Lower leg skin (tissue), 4 donors: Measurements from ENCODE around the gene TCF7L1. TPM values are rescaled to one million over a fixed set of nuclear protein-coding genes. Genes with fewer than 3 reads are reported as not detected.

Experiments used
- DNase-seq, 2 donors: peaks; one replicate each; pipeline ENCODE4 v3.0.0-alpha.2; 2019; ENCODE audit warnings: low spot score in 2 of 2
- H3K4me3 ChIP-seq: fragments of 200-600 bp; sonication (generic); 2 replicates; pipeline ENCODE4 v1.5.1; 2017; ENCODE audit warnings: mild to moderate bottlenecking, low read depth; ENCODE audit not compliant: poor library complexity, severe bottlenecking
- CTCF ChIP-seq, 3 donors: fragments of 450-650 bp; IDR thresholded peaks; one replicate each; pipeline ENCODE4 v1.5.1; 2016; ENCODE audit warnings: antibody characterized with exemption in 3 of 3, mild to moderate bottlenecking in 3 of 3, moderate library complexity in 2 of 3
- POLR2A ChIP-seq, 2 donors: fragments of 450-650 bp; IDR thresholded peaks; one replicate each; pipeline ENCODE4 v1.6.1; 2016 to 2017; ENCODE audit warnings: antibody characterized with exemption in 2 of 2, mild to moderate bottlenecking in 1 of 2, moderate library complexity in 1 of 2
- WGBS, 2 donors: methylation state at CpG; one replicate each; pipeline ENCODE4 v1.1.5; 2018; 5-methylcytosine and 5-hydroxymethylcytosine counted together
- intact Hi-C: fragments of 100-400 bp; cut with DNase I; formaldehyde crosslinking; loops from one replicate; pipeline ENCODE4 v1.15.0; 2023; ENCODE audit warnings: low total_unique reads
- total RNA-seq, 4 donors: library from RNA; depleted of rRNA; stranded (reverse); fragments of >200 nt; gene quantifications; one replicate each; pipeline ENCODE4 v1.1.0, GENCODE V29; 2016

TCF7L1 gene
- total RNA-seq, 4 donors from 2014 or later = 0.67 to 4.8 (median 1.9) TPM

DNA sequence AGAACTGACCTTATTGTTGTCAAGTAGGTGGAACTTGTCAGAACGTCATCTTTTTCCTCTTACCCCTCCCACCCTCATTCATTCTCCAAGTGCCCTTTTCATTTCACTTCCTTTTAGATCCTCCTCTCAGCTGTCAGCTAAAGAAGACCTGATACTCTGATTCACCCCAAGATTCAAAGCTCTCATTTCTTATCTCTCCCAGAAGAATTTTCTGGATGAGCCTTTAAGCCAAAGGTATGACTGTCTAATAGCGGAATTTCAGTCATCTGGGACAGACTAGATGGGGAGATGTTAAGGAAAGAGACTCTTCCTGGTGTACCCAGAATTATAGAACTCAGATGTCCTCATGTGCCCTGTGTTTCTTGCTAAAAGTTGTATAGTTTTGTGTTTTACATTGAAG is 53.9 kb downstream of the TCF7L1 start:
- H3K4me3 ChIP-seq = no peak overlapping the region
- DNase-seq = no peak
- no peak for TF ChIP-seq CTCF (IDR thresholded peaks at IDR 0.05)
- TF ChIP-seq POLR2A (IDR thresholded peaks at IDR 0.05) = no peak
- intact Hi-C loops = no loop called here
- 70 to 73% methylated on average over 2 of the region's 2 CpGs for WGBS, 2 donors

- intact Hi-C loops = no loop called here
- no peak for DNase-seq
- no peak for TF ChIP-seq POLR2A (IDR thresholded peaks at IDR 0.05)
- no peak for TF ChIP-seq CTCF (IDR thresholded peaks at IDR 0.05)
- WGBS, 2 donors = 27 to 29% methylated on average over 5 of the region's 5 CpGs
- no peak overlapping the region for H3K4me3 ChIP-seq
These were observed 55.7 kb downstream of the TCF7L1 start for GRCh38 chr2:85188852-85189251.

GRCh38 chr2:85189606-85190270 is 56.5 kb downstream of the TCF7L1 start:
- WGBS, 2 donors = 77 to 88% methylated on average over 12 of the region's 12 CpGs
- no peak for DNase-seq
- no peak for TF ChIP-seq POLR2A (IDR thresholded peaks at IDR 0.05)
- TF ChIP-seq CTCF (IDR thresholded peaks at IDR 0.05) = no peak

GRCh38 chr2:85191157-85191556 is 58.0 kb downstream of the TCF7L1 start:
- 86 to 89% methylated on average over 2 of the region's 2 CpGs for WGBS, 2 donors
- TF ChIP-seq CTCF (IDR thresholded peaks at IDR 0.05) (no peak), POLR2A (IDR thresholded peaks at IDR 0.05) (no peak)
- intact Hi-C loops = no loop called here
- no peak overlapping the region for H3K4me3 ChIP-seq
- DNase-seq = no peak

More at GRCh38 chr2:85189606-85190270, 56.5 kb downstream of the TCF7L1 start:
- intact Hi-C loops = no loop called here
- H3K4me3 ChIP-seq = no peak overlapping the region

GRCh38 chr2:85194780-85195480 is 61.7 kb downstream of the TCF7L1 start:
- intact Hi-C loops = no loop called here
- no peak overlapping the region for H3K4me3 ChIP-seq
- TF ChIP-seq CTCF (IDR thresholded peaks at IDR 0.05) (no peak), POLR2A (IDR thresholded peaks at IDR 0.05) (no peak)
- DNase-seq = peak in 1 of 2 donors; percentile 18
- WGBS, 2 donors = 81 to 84% methylated on average over 8 of the region's 8 CpGs
